Activated T-helper 1 cell treated with anti-CD3 and anti-CD28 coated beads, Interleukin-12 subunit alpha, Interleukin-12 subunit beta, Interleukin-2, Interleukin-4 antibody, amounts not matched to agents 30 ng/mL and 10 ng/mL and 1 ng/mL, durations not matched to agents 14 hours and 24 hours and 36 hours (primary cell): ENCODE results near the gene FBXO45. TPM values are rescaled to one million over a fixed set of nuclear protein-coding genes. Genes with fewer than 3 reads are reported as not detected.
"Not testable (repeated sequence)": the region's sequence is repeated elsewhere in the genome, so short reads cannot be mapped to it uniquely, and the experiment has no call there.

ENCODE experiments used
- DNase-seq: peaks from one replicate; pipeline ENCODE4 v3.0.0; 2021; ENCODE audit warnings: low spot score
- H3K27ac Mint-ChIP-seq: one replicate; pipeline ENCODE4 v1.8.0; 2021; ENCODE audit warnings: mild to moderate bottlenecking, mixed read lengths
- H3K27me3 Mint-ChIP-seq: one replicate; pipeline ENCODE4 v1.8.0; 2022; ENCODE audit warnings: mild to moderate bottlenecking, moderate library complexity, mixed read lengths; ENCODE audit not compliant: insufficient read depth
- H3K36me3 Mint-ChIP-seq: one replicate; pipeline ENCODE4 v1.8.0; 2021; ENCODE audit warnings: low read depth, mixed read lengths
- H3K4me1 Mint-ChIP-seq: one replicate; pipeline ENCODE4 v1.8.0; 2021; ENCODE audit warnings: low read depth, mixed read lengths
- H3K4me3 Mint-ChIP-seq: one replicate; pipeline ENCODE4 v1.8.0; 2021; ENCODE audit warnings: mild to moderate bottlenecking, moderate library complexity, mixed read lengths
- H3K9me3 Mint-ChIP-seq: one replicate; pipeline ENCODE4 v1.8.0; 2021; ENCODE audit warnings: mixed read lengths
- intact Hi-C: fragments of 100-400 bp; cut with micrococcal nuclease; formaldehyde crosslinking; loops from one replicate; pipeline ENCODE4 v1.15.1; 2024
- total RNA-seq: library from RNA; stranded (reverse); gene quantifications from 2 replicates; pipeline ENCODE4 v1.2.3, GENCODE V29; 2022

The FBXO45 gene, protein sequence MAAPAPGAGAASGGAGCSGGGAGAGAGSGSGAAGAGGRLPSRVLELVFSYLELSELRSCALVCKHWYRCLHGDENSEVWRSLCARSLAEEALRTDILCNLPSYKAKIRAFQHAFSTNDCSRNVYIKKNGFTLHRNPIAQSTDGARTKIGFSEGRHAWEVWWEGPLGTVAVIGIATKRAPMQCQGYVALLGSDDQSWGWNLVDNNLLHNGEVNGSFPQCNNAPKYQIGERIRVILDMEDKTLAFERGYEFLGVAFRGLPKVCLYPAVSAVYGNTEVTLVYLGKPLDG
- total RNA-seq: 22.8 and 24.3 TPM in 2 replicates

- Mint-ChIP-seq H3K36me3 (peaks cover 16% of the 10 kb centered on the region), H3K27me3 (no peaks in the 10 kb centered on the region), H3K27ac (peak within 1 kb of the TSS; percentile 95), H3K4me1 (peaks cover 44% of the 10 kb centered on the region), H3K4me3 (peak within 1 kb of the TSS; percentile 96), H3K9me3 (no peaks in the 10 kb centered on the region)
- DNase-seq: peak; percentile 94
- intact Hi-C loops: loop anchor here (1.0 to 5.0 kb wide), 12 partner anchors 32 to 486 kb away; partner anchors contain the start of genes CEP19, DYNLT2B, NCBP2 and PAK2
Observed at GRCh38 chr3:196568246-196569002, at the start of gene FBXO45, which contains the start of gene WDR53. Gene FBXO45 (plus strand): TSS chr3:196568660. CDS start chr3:196568985, 325 bp downstream. Gene WDR53 (minus strand): TSS chr3:196568554. CDS start chr3:196561475, 7,079 bp downstream.

GRCh38 chr3:196518966-196519717 lies 49.3 kb upstream of the FBXO45 start:
- Mint-ChIP-seq H3K4me3 (no peak overlapping the region), H3K36me3 (peaks cover 5% of the 10 kb centered on the region), H3K4me1 (no peaks in the 10 kb centered on the region), H3K27me3 (peaks cover 3% of the 10 kb centered on the region), H3K9me3 (peaks cover 61% of the 10 kb centered on the region), H3K27ac (no peak overlapping the region)
- intact Hi-C loops: loop anchor here (1.0 kb wide), 3 partner anchors 8 to 266 kb away; no protein-coding TSS in a partner anchor
- peak; percentile 40 for DNase-seq

- peaks cover 5% of the 10 kb centered on the region for H3K36me3 Mint-ChIP-seq
- intact Hi-C loops: loop anchor here (1.0 to 5.0 kb wide), 4 partner anchors 8 to 266 kb away; partner anchors contain the start of gene DYNLT2B
- H3K27ac Mint-ChIP-seq: no peak overlapping the region
- H3K4me1 Mint-ChIP-seq: no peaks in the 10 kb centered on the region
- H3K9me3 Mint-ChIP-seq: peaks cover 58% of the 10 kb centered on the region
- H3K4me3 Mint-ChIP-seq: no peak overlapping the region
- no peaks in the 10 kb centered on the region for H3K27me3 Mint-ChIP-seq
- no peak for DNase-seq
Observed at GRCh38 chr3:196519718-196520082, 48.8 kb upstream of the FBXO45 start.

DNA sequence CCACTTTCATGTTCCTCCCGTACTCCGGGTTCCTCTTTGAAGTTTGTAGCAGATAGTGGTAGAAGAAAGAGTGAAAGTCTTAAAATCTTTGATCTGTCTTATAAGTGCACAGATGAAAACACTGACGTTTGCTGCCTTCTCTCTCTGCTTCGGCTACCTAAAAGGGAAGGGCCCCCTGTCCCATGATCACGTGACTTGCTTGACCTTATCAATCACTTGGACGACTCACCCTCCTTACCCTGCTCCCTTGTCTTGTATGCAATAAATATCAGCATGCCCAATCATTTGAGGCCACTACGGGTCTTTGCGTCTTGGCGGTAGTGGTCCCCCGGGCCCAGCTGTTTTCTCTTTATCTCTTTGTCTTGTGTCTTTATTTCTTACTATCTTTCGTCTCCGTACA lies 47.2 kb upstream of the FBXO45 start:
- not testable (repeated sequence) for H3K27me3 Mint-ChIP-seq, H3K4me1 Mint-ChIP-seq, H3K4me3 Mint-ChIP-seq, H3K27ac Mint-ChIP-seq, DNase-seq, H3K36me3 Mint-ChIP-seq
- peaks cover 49% of the 10 kb centered on the region for H3K9me3 Mint-ChIP-seq
- intact Hi-C loops: loop anchor here (5.0 kb wide), 1 partner anchor 204 kb away; the partner anchor contains the start of gene DYNLT2B

DNA sequence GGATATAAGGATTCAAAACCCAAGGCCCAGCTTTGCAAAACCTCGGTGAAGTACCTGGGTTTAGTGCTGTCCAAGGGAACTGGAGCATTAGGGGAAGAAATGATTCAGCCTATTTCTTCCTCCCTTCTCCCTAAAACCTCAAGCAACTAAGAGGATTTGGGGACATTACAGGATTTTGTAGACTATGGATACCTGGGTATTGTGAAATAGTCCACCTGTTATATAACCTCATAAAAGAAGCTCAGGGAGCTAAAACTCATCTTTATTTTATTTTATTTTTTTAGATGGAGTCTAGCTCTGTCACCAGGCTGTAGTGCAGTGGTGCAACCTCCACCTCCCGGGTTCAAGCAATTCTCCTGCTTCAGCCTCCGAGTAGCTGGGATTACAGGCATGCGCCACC lies 44.6 kb upstream of the FBXO45 start:
- no peaks in the 10 kb centered on the region for H3K27me3 Mint-ChIP-seq
- no peak overlapping the region for H3K4me3 Mint-ChIP-seq
- peaks cover 5% of the 10 kb centered on the region for H3K36me3 Mint-ChIP-seq
- intact Hi-C loops: loop anchor here (5.0 kb wide), 1 partner anchor 207 kb away; the partner anchor contains the start of gene DYNLT2B
- H3K27ac Mint-ChIP-seq: no peak overlapping the region
- H3K9me3 Mint-ChIP-seq: peaks cover 37% of the 10 kb centered on the region
- H3K4me1 Mint-ChIP-seq: peaks cover 8% of the 10 kb centered on the region
- no peak for DNase-seq

DNA sequence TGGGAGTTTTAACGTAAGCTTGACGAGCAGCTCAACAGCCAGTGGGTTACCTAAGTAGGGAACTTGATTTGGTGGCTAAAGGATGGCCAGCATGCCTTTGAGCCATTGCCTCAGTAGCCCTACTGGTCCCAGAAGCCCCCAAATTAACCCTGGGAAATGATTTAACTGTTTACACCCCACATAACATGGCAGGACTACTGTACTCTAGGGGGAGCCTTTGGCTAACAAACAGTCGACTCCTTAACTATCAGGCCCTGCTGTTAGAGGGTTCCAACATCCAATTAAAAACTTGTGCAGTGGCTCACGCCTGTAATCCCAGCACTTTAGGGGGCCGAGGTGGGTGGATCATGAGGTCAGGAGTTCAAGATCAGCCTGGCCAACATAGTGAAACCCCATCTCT lies 43.9 kb upstream of the FBXO45 start:
- H3K9me3 Mint-ChIP-seq: peaks cover 30% of the 10 kb centered on the region
- intact Hi-C loops: loop anchor here (5.0 kb wide), 1 partner anchor 207 kb away; the partner anchor contains the start of gene DYNLT2B

GRCh38 chr3:196525141-196525540 lies 43.3 kb upstream of the FBXO45 start:
- Mint-ChIP-seq H3K27ac (no peak overlapping the region), H3K4me3 (no peak overlapping the region), H3K9me3 (peaks cover 24% of the 10 kb centered on the region), H3K36me3 (peaks cover 5% of the 10 kb centered on the region), H3K27me3 (no peaks in the 10 kb centered on the region), H3K4me1 (peaks cover 8% of the 10 kb centered on the region)
- DNase-seq: no peak
- intact Hi-C loops: no loop called here

More for the DNA sequence above, 43.9 kb upstream of the FBXO45 start:
- peaks cover 5% of the 10 kb centered on the region for H3K36me3 Mint-ChIP-seq
- no peak overlapping the region for H3K4me3 Mint-ChIP-seq
- no peaks in the 10 kb centered on the region for H3K27me3 Mint-ChIP-seq
- peaks cover 8% of the 10 kb centered on the region for H3K4me1 Mint-ChIP-seq
- no peak overlapping the region for H3K27ac Mint-ChIP-seq
- DNase-seq: no peak

- intact Hi-C loops: loop anchor here (1.0 to 2.0 kb wide), 5 partner anchors 9 to 104 kb away; partner anchors contain the start of genes FBXO45, UBXN7 and WDR53
- H3K4me1 Mint-ChIP-seq: peaks cover 8% of the 10 kb centered on the region
Observed at GRCh38 chr3:196528639-196529233, 39.7 kb upstream of the FBXO45 start.

GRCh38 chr3:196531418-196531817 lies 37.0 kb upstream of the FBXO45 start:
- Mint-ChIP-seq H3K4me1 (peaks cover 8% of the 10 kb centered on the region), H3K4me3 (no peak overlapping the region), H3K27ac (no peak overlapping the region), H3K27me3 (peaks cover 7% of the 10 kb centered on the region), H3K9me3 (peaks cover 4% of the 10 kb centered on the region), H3K36me3 (no peaks in the 10 kb centered on the region)
- DNase-seq: no peak
- intact Hi-C loops: no loop called here

More at GRCh38 chr3:196528639-196529233, 39.7 kb upstream of the FBXO45 start:
- peak overlapping the region; percentile 75 for H3K27ac Mint-ChIP-seq
- H3K9me3 Mint-ChIP-seq: peaks cover 4% of the 10 kb centered on the region
- peak; percentile 76 for DNase-seq
- H3K36me3 Mint-ChIP-seq: no peaks in the 10 kb centered on the region
- peaks cover 6% of the 10 kb centered on the region for H3K27me3 Mint-ChIP-seq
- peak overlapping the region; percentile 76 for H3K4me3 Mint-ChIP-seq

GRCh38 chr3:196533260-196533681 lies 35.2 kb upstream of the FBXO45 start:
- peaks cover 10% of the 10 kb centered on the region for H3K27me3 Mint-ChIP-seq
- peaks cover 5% of the 10 kb centered on the region for H3K4me1 Mint-ChIP-seq
- no peaks in the 10 kb centered on the region for H3K36me3 Mint-ChIP-seq
- H3K9me3 Mint-ChIP-seq: peaks cover 4% of the 10 kb centered on the region
- no peak overlapping the region for H3K27ac Mint-ChIP-seq
- no peak overlapping the region for H3K4me3 Mint-ChIP-seq
- intact Hi-C loops: no loop called here
- DNase-seq: no peak

- no peaks in the 10 kb centered on the region for H3K9me3 Mint-ChIP-seq
- no peaks in the 10 kb centered on the region for H3K36me3 Mint-ChIP-seq
- intact Hi-C loops: loop anchor here (1.0 to 2.0 kb wide), 5 partner anchors 8 to 431 kb away; partner anchors contain the start of genes FBXO45, PIGZ and WDR53
- H3K4me1 Mint-ChIP-seq: peaks cover 5% of the 10 kb centered on the region
- peak; percentile 33 for DNase-seq
- no peak overlapping the region for H3K4me3 Mint-ChIP-seq
- H3K27me3 Mint-ChIP-seq: peaks cover 12% of the 10 kb centered on the region
- no peak overlapping the region for H3K27ac Mint-ChIP-seq
Observed at GRCh38 chr3:196537319-196537984, 31.0 kb upstream of the FBXO45 start.
